GM23338 (cell line): ENCODE measurements around the gene CDC45. TPM values are rescaled to one million over a fixed set of nuclear protein-coding genes. Genes with fewer than 3 reads are reported as not detected.

Source experiments
- ATAC-seq: fragments of 200-7000 bp; cut with Tn5 transposase; 3 replicates; pipeline ENCODE4 v1.9.1; 2020
- DNase-seq: peaks from one replicate; pipeline ENCODE4 v3.0.0-alpha.2; 2015; ENCODE audit warnings: low spot score
- H2AFZ ChIP-seq: fragments of 200-600 bp; sonication (generic); 2 replicates; pipeline ENCODE4 v1.8.0; 2016; ENCODE audit warnings: antibody characterized with exemption, mild to moderate bottlenecking, moderate library complexity
- H3F3A ChIP-seq: fragments of 200-600 bp; sonication (generic); replicated peaks from 2 replicates; pipeline ENCODE4 v1.8.0; 2017; ENCODE audit warnings: antibody characterized with exemption, mixed run types, low read depth
- H3K27ac ChIP-seq: fragments of 200-600 bp; sonication (generic); 2 replicates; pipeline ENCODE4 v1.6.1; 2016; ENCODE audit warnings: low read depth
- H3K27me3 ChIP-seq: fragments of 200-600 bp; sonication (generic); 2 replicates; pipeline ENCODE4 v1.8.0; 2016; ENCODE audit warnings: mild to moderate bottlenecking, mixed run types, moderate library complexity; ENCODE audit not compliant: insufficient read depth
- H3K36me3 ChIP-seq: fragments of 200-600 bp; sonication (generic); 2 replicates; pipeline ENCODE4 v1.8.0; 2016; ENCODE audit warnings: mild to moderate bottlenecking; ENCODE audit not compliant: insufficient read depth
- H3K4me1 ChIP-seq: fragments of 200-600 bp; sonication (generic); 2 replicates; pipeline ENCODE4 v1.8.0; 2016; ENCODE audit warnings: mild to moderate bottlenecking, moderate library complexity; ENCODE audit not compliant: insufficient read depth
- H3K4me2 ChIP-seq: fragments of 200-600 bp; sonication (generic); 2 replicates; pipeline ENCODE4 v1.7.1; 2017; ENCODE audit warnings: mixed run types
- H3K4me3 ChIP-seq: fragments of 200-600 bp; sonication (generic); 2 replicates; pipeline ENCODE4 v1.6.1; 2016; ENCODE audit warnings: mixed run types
- H3K79me2 ChIP-seq: fragments of 200-600 bp; sonication (generic); replicated peaks from 2 replicates; pipeline ENCODE4 v1.8.0; 2017; ENCODE audit warnings: mild to moderate bottlenecking; ENCODE audit not compliant: insufficient read depth
- H3K9me2 ChIP-seq: fragments of 200-600 bp; sonication (generic); 2 replicates; pipeline ENCODE4 v1.8.0; 2017; ENCODE audit not compliant: insufficient read depth
- H4K20me1 ChIP-seq: fragments of 200-600 bp; sonication (generic); replicated peaks from 2 replicates; pipeline ENCODE4 v1.8.0; 2017; ENCODE audit warnings: mild to moderate bottlenecking; ENCODE audit not compliant: insufficient read depth
- H3K27ac Mint-ChIP-seq: 2 replicates; pipeline ENCODE4 v1.8.0; 2020; ENCODE audit warnings: inconsistent platforms, mild to moderate bottlenecking, moderate library complexity, mixed read lengths
- H3K27me3 Mint-ChIP-seq: 3 replicates; pipeline ENCODE4 v1.8.0; 2022; ENCODE audit warnings: low read depth, mild to moderate bottlenecking, moderate library complexity, mixed read lengths, inconsistent platforms; ENCODE audit not compliant: insufficient read depth, poor library complexity
- H3K36me3 Mint-ChIP-seq: 3 replicates; pipeline ENCODE4 v1.8.0; 2021; ENCODE audit warnings: low read depth, mild to moderate bottlenecking, inconsistent platforms, moderate library complexity, mixed read lengths
- H3K4me1 Mint-ChIP-seq: 3 replicates; pipeline ENCODE4 v1.8.0; 2020; ENCODE audit warnings: mild to moderate bottlenecking, inconsistent platforms, mixed read lengths
- H3K4me3 Mint-ChIP-seq: 3 replicates; pipeline ENCODE4 v1.8.0; 2021; ENCODE audit warnings: moderate library complexity, mild to moderate bottlenecking, inconsistent platforms, mixed read lengths
- H3K9me3 Mint-ChIP-seq: 3 replicates; pipeline ENCODE4 v1.8.0; 2020; ENCODE audit warnings: moderate library complexity, mild to moderate bottlenecking, inconsistent platforms, mixed read lengths
- CREB1 ChIP-seq: fragments of 250-450 bp; sonication (Bioruptor Pico); IDR thresholded peaks from 2 replicates; pipeline ENCODE4 v1.5.0; 2020; ENCODE audit warnings: low read depth, mild to moderate bottlenecking, moderate library complexity
- EZH2 ChIP-seq: fragments of 200-600 bp; sonication (generic); IDR thresholded peaks from one replicate; pipeline ENCODE4 v1.8.0; 2017; ENCODE audit warnings: antibody characterized with exemption, mild to moderate bottlenecking, low read depth; ENCODE audit not compliant: unreplicated experiment
- EZH2phosphoT487 ChIP-seq: fragments of 200-600 bp; sonication (generic); IDR thresholded peaks from one replicate; pipeline ENCODE4 v1.8.1; 2018; ENCODE audit warnings: antibody characterized with exemption; ENCODE audit not compliant: unreplicated experiment
- JUNB ChIP-seq: IDR thresholded peaks from one replicate; pipeline ENCODE4 v1.6.1; 2016; ENCODE audit warnings: antibody characterized with exemption; ENCODE audit not compliant: unreplicated experiment
- POLR2AphosphoS5 ChIP-seq: IDR thresholded peaks from 2 replicates; pipeline ENCODE4 v1.6.1; 2016; ENCODE audit warnings: antibody characterized with exemption, low read depth
- STAT1 ChIP-seq: IDR thresholded peaks from one replicate; pipeline ENCODE4 v1.6.1; 2016; ENCODE audit warnings: antibody characterized with exemption; ENCODE audit not compliant: unreplicated experiment
- ZNF331 ChIP-seq: fragments of 250-450 bp; sonication (Bioruptor Pico); IDR thresholded peaks from 2 replicates; pipeline ENCODE4 v1.5.0; 2020; ENCODE audit warnings: low read depth, mild to moderate bottlenecking, moderate library complexity
- polyA plus RNA-seq: library from polyadenylated mRNA; unstranded; fragments of >200 nt; fragmentation: Nextera tagmentation; extraction: Ambion mirVana; gene quantifications from 2 replicates; pipeline ENCODE4 v1.2.1, GENCODE V29; 2016
- total RNA-seq: library from RNA; depleted of rRNA; stranded (reverse); fragments of >200 nt; shearing (Covaris generic); gene quantifications from 2 replicates; pipeline ENCODE4 v1.2.3, GENCODE V29; 2014
- TF ChIP-seq, protein P1 (sequence below): IDR thresholded peaks from 2 replicates; pipeline ENCODE4 v1.6.1; 2016; ENCODE audit warnings: antibody characterized with exemption
- TF ChIP-seq, protein P2 (sequence below): IDR thresholded peaks from one replicate; pipeline ENCODE4 v1.6.1; 2018; ENCODE audit warnings: antibody characterized with exemption; ENCODE audit not compliant: unreplicated experiment
- TF ChIP-seq, protein P3 (sequence below): fragments of 250-450 bp; sonication (Bioruptor Pico); IDR thresholded peaks from 2 replicates; pipeline ENCODE4 v1.5.0; 2020; ENCODE audit warnings: mild to moderate bottlenecking, moderate library complexity

Gene CDC45
- total and polyA plus RNA-seq, 2 experiments from 2014 or later: 29.0 to 30.3 TPM

DNA sequence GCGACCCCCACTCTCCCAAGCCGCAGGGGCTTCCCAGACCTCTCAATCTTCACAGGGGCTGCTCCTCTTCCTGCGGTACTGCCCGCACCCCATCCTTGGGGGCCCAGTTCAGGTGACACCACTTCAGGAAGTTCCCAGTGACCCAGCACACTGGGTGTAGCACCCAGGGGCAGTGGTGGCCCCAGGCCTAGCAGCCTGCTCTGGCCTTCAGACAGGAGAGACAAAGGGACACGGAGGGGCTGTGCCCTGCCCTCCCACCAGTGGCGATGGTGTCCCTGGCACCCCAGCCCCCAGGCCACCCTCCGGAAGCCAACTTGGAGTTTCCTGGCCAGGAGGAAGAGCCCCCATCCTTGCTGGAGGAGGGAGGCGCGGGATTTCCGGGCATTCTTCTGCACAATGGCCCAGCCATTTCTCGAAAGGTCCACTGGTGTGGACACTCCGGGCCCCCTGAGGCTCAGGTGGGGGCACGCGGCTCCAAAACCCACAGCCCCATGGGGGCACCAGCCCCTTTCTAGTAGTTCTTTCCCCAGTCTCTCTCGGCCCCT is 45.5 kb downstream of the CDC45 start (continued):
- TF ChIP-seq JUNB (no peak), STAT1 (no peak), ZNF331 (CRISPR knock-in tag) (no peak)
- TF ChIP-seq, protein P1, sequence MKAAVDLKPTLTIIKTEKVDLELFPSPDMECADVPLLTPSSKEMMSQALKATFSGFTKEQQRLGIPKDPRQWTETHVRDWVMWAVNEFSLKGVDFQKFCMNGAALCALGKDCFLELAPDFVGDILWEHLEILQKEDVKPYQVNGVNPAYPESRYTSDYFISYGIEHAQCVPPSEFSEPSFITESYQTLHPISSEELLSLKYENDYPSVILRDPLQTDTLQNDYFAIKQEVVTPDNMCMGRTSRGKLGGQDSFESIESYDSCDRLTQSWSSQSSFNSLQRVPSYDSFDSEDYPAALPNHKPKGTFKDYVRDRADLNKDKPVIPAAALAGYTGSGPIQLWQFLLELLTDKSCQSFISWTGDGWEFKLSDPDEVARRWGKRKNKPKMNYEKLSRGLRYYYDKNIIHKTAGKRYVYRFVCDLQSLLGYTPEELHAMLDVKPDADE: no peak
- TF ChIP-seq, protein P2, sequence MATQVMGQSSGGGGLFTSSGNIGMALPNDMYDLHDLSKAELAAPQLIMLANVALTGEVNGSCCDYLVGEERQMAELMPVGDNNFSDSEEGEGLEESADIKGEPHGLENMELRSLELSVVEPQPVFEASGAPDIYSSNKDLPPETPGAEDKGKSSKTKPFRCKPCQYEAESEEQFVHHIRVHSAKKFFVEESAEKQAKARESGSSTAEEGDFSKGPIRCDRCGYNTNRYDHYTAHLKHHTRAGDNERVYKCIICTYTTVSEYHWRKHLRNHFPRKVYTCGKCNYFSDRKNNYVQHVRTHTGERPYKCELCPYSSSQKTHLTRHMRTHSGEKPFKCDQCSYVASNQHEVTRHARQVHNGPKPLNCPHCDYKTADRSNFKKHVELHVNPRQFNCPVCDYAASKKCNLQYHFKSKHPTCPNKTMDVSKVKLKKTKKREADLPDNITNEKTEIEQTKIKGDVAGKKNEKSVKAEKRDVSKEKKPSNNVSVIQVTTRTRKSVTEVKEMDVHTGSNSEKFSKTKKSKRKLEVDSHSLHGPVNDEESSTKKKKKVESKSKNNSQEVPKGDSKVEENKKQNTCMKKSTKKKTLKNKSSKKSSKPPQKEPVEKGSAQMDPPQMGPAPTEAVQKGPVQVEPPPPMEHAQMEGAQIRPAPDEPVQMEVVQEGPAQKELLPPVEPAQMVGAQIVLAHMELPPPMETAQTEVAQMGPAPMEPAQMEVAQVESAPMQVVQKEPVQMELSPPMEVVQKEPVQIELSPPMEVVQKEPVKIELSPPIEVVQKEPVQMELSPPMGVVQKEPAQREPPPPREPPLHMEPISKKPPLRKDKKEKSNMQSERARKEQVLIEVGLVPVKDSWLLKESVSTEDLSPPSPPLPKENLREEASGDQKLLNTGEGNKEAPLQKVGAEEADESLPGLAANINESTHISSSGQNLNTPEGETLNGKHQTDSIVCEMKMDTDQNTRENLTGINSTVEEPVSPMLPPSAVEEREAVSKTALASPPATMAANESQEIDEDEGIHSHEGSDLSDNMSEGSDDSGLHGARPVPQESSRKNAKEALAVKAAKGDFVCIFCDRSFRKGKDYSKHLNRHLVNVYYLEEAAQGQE: no peak

DNA sequence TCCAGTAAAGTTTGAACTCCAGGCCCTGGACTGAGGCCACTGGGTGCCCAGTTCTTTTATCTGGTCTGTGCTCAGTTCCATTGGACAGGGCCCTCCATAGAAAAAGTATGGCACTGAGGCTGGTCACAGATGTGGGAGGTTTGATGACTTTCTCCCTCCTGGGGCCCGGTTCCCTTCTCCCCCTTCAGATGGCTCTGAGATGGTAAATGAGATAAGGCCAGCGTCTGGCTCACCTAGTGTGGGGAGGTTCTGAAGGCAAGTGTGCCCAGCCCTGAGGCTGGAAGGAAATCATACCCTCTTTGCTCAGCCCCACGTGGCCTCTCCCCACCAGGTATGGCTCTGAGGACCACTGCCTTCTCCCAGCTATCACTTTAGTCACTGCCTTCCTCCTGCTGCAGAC is 45.9 kb downstream of the CDC45 start:
- peak overlapping the region; percentile 1; the same call in 1 of the 3 replicates for H3K4me3 Mint-ChIP-seq
- no peaks in the 10 kb centered on the region for H3K9me3 Mint-ChIP-seq
- no peak overlapping the region for H3K27ac Mint-ChIP-seq
- Histone ChIP-seq H2AFZ (no peak overlapping the region), H3K9me2 (no peaks in the 10 kb centered on the region), H3F3A (peaks cover 11% of the 10 kb centered on the region; the same call in 1 of the 2 replicates), H3K36me3 (no peaks in the 10 kb centered on the region), H4K20me1 (no peaks in the 10 kb centered on the region), H3K27me3 (peaks cover 42% of the 10 kb centered on the region), H3K4me3 (no peak overlapping the region), H3K27ac (no peak overlapping the region), H3K4me1 (peaks cover 8% of the 10 kb centered on the region; the same call in 1 of the 2 replicates), H3K79me2 (no peaks in the 10 kb centered on the region), H3K4me2 (no peak overlapping the region)
- no peak for ATAC-seq
- peaks cover 33% of the 10 kb centered on the region for H3K27me3 Mint-ChIP-seq
- H3K4me1 Mint-ChIP-seq: peaks cover 9% of the 10 kb centered on the region
- no peak for DNase-seq
- 0 out of 3 replicates have a peak, but pooled peaks cover 3% of the 10 kb centered on the region for H3K36me3 Mint-ChIP-seq
- no peak for TF ChIP-seq STAT1
- no peak for TF ChIP-seq CREB1 (CRISPR knock-in tag)
- TF ChIP-seq, protein P2: no peak
- TF ChIP-seq EZH2phosphoT487: no peak
- TF ChIP-seq ZNF331 (CRISPR knock-in tag): no peak
- no peak for TF ChIP-seq POLR2AphosphoS5
- TF ChIP-seq, protein P3, sequence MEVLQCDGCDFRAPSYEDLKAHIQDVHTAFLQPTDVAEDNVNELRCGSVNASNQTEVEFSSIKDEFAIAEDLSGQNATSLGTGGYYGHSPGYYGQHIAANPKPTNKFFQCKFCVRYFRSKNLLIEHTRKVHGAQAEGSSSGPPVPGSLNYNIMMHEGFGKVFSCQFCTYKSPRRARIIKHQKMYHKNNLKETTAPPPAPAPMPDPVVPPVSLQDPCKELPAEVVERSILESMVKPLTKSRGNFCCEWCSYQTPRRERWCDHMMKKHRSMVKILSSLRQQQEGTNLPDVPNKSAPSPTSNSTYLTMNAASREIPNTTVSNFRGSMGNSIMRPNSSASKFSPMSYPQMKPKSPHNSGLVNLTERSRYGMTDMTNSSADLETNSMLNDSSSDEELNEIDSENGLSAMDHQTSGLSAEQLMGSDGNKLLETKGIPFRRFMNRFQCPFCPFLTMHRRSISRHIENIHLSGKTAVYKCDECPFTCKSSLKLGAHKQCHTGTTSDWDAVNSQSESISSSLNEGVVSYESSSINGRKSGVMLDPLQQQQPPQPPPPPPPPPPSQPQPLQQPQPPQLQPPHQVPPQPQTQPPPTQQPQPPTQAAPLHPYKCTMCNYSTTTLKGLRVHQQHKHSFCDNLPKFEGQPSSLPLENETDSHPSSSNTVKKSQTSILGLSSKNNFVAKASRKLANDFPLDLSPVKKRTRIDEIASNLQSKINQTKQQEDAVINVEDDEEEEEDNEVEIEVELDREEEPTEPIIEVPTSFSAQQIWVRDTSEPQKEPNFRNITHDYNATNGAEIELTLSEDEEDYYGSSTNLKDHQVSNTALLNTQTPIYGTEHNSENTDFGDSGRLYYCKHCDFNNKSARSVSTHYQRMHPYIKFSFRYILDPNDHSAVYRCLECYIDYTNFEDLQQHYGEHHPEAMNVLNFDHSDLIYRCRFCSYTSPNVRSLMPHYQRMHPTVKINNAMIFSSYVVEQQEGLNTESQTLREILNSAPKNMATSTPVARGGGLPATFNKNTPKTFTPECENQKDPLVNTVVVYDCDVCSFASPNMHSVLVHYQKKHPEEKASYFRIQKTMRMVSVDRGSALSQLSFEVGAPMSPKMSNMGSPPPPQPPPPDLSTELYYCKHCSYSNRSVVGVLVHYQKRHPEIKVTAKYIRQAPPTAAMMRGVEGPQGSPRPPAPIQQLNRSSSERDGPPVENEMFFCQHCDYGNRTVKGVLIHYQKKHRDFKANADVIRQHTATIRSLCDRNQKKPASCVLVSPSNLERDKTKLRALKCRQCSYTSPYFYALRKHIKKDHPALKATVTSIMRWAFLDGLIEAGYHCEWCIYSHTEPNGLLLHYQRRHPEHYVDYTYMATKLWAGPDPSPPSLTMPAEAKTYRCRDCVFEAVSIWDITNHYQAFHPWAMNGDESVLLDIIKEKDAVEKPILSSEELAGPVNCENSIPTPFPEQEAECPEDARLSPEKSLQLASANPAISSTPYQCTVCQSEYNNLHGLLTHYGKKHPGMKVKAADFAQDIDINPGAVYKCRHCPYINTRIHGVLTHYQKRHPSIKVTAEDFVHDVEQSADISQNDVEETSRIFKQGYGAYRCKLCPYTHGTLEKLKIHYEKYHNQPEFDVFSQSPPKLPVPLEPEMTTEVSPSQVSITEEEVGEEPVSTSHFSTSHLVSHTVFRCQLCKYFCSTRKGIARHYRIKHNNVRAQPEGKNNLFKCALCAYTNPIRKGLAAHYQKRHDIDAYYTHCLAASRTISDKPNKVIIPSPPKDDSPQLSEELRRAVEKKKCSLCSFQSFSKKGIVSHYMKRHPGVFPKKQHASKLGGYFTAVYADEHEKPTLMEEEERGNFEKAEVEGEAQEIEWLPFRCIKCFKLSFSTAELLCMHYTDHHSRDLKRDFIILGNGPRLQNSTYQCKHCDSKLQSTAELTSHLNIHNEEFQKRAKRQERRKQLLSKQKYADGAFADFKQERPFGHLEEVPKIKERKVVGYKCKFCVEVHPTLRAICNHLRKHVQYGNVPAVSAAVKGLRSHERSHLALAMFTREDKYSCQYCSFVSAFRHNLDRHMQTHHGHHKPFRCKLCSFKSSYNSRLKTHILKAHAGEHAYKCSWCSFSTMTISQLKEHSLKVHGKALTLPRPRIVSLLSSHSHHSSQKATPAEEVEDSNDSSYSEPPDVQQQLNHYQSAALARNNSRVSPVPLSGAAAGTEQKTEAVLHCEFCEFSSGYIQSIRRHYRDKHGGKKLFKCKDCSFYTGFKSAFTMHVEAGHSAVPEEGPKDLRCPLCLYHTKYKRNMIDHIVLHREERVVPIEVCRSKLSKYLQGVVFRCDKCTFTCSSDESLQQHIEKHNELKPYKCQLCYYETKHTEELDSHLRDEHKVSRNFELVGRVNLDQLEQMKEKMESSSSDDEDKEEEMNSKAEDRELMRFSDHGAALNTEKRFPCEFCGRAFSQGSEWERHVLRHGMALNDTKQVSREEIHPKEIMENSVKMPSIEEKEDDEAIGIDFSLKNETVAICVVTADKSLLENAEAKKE (CRISPR knock-in tag): no peak
- TF ChIP-seq EZH2: no peak
- no peak for TF ChIP-seq JUNB
